IPS-15b (cell line): ENCODE results near the gene SF1.

Experiments
- H3K27me3 ChIP-seq: one replicate; pipeline ENCODE4 v1.6.1; 2013; ENCODE audit warnings: low read length; ENCODE audit not compliant: control insufficient read depth, insufficient read depth
- H3K36me3 ChIP-seq: one replicate; pipeline ENCODE4 v1.6.1; 2013; ENCODE audit warnings: low read length; ENCODE audit not compliant: control insufficient read depth, insufficient read depth
- H3K4me1 ChIP-seq: one replicate; pipeline ENCODE4 v1.6.1; 2013; ENCODE audit warnings: mild to moderate bottlenecking, low read length; ENCODE audit not compliant: control insufficient read depth, insufficient read depth
- H3K4me3 ChIP-seq: one replicate; pipeline ENCODE4 v1.5.1; 2013; ENCODE audit warnings: low read depth, low read length
- H3K9ac ChIP-seq: one replicate; pipeline ENCODE4 v1.6.1; 2013; ENCODE audit warnings: low read depth, mild to moderate bottlenecking, low read length
- H3K9me3 ChIP-seq: one replicate; pipeline ENCODE4 v1.6.1; 2013; ENCODE audit warnings: mild to moderate bottlenecking, low read length; ENCODE audit not compliant: control insufficient read depth, insufficient read depth

SF1 gene

GRCh38 chr11:64771861-64772260 is 6.5 kb downstream of the SF1 start:
- Histone ChIP-seq H3K27me3 (no peaks in the 10 kb centered on the region), H3K4me1 (peaks cover 3% of the 10 kb centered on the region), H3K9me3 (no peaks in the 10 kb centered on the region), H3K36me3 (peaks cover 80% of the 10 kb centered on the region), H3K9ac (no peak overlapping the region), H3K4me3 (no peak overlapping the region)

- peaks cover under 1% of the 10 kb centered on the region for H3K4me1 ChIP-seq
- no peak overlapping the region for H3K4me3 ChIP-seq
- peaks cover 75% of the 10 kb centered on the region for H3K36me3 ChIP-seq
- H3K9me3 ChIP-seq, result no peaks in the 10 kb centered on the region
- no peaks in the 10 kb centered on the region for H3K27me3 ChIP-seq
- H3K9ac ChIP-seq, result no peak overlapping the region
These were observed 8.2 kb downstream of the SF1 start for GRCh38 chr11:64770120-64770519.

DNA sequence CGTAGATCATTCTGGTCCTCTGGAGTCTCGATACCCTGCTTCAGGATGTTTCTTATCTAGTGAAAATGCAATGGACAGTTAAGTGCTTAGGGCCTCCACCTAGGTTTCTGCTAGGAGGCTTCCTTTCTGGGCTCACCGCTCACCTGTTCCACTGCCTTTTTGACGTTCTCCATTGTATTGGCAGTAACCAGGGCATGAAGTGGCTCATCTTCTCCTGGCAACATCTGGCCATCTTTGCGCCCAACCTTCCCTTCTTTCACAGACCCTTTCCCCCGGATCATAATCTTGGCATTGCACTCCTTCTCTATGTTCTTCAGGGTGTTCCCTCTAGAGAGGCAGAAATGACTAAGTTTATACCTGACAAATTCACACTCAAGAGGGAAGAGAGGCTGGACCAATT is 9.1 kb downstream of the SF1 start:
- no peaks in the 10 kb centered on the region for H3K27me3 ChIP-seq
- peaks cover 77% of the 10 kb centered on the region for H3K36me3 ChIP-seq
- H3K9ac ChIP-seq, result no peak overlapping the region
- H3K9me3 ChIP-seq, result no peaks in the 10 kb centered on the region
- no peak overlapping the region for H3K4me3 ChIP-seq
- H3K4me1 ChIP-seq, result peaks cover 8% of the 10 kb centered on the region

DNA sequence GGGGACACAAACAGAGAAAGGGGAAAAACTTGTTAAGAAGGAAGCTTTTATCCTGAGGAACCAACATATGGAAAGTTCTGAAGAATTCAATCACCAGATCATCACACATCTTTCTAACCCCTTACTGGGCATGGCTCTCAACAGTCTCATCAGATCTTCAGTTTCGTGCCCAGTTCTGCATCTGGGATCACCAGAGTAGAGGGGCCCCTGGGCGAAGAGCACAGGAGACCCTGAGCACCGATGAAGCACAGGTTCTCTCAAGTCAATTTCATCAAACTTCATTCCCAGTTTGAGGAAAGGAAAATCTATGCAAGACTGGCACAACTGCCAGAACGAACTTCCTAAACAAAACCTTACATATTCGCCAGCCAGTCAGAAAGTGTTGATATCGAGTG is 10.0 kb downstream of the SF1 start:
- Histone ChIP-seq H3K9me3 (no peaks in the 10 kb centered on the region), H3K4me3 (no peak overlapping the region), H3K4me1 (peaks cover 18% of the 10 kb centered on the region), H3K36me3 (peaks cover 74% of the 10 kb centered on the region), H3K9ac (no peak overlapping the region), H3K27me3 (no peaks in the 10 kb centered on the region)

GRCh38 chr11:64767344-64768299 is 10.7 kb downstream of the SF1 start:
- H3K9me3 ChIP-seq, result no peaks in the 10 kb centered on the region
- H3K9ac ChIP-seq, result no peak overlapping the region
- H3K27me3 ChIP-seq, result no peaks in the 10 kb centered on the region
- H3K36me3 ChIP-seq, result peaks cover 69% of the 10 kb centered on the region
- H3K4me3 ChIP-seq, result no peak overlapping the region
- peaks cover 24% of the 10 kb centered on the region for H3K4me1 ChIP-seq

- H3K4me1 ChIP-seq, result peaks cover 30% of the 10 kb centered on the region
- no peak overlapping the region for H3K9ac ChIP-seq
- H3K9me3 ChIP-seq, result no peaks in the 10 kb centered on the region
- no peak overlapping the region for H3K4me3 ChIP-seq
- peaks cover 69% of the 10 kb centered on the region for H3K36me3 ChIP-seq
- H3K27me3 ChIP-seq, result no peaks in the 10 kb centered on the region
These were observed 11.5 kb downstream of the SF1 start for GRCh38 chr11:64766881-64767280.

DNA sequence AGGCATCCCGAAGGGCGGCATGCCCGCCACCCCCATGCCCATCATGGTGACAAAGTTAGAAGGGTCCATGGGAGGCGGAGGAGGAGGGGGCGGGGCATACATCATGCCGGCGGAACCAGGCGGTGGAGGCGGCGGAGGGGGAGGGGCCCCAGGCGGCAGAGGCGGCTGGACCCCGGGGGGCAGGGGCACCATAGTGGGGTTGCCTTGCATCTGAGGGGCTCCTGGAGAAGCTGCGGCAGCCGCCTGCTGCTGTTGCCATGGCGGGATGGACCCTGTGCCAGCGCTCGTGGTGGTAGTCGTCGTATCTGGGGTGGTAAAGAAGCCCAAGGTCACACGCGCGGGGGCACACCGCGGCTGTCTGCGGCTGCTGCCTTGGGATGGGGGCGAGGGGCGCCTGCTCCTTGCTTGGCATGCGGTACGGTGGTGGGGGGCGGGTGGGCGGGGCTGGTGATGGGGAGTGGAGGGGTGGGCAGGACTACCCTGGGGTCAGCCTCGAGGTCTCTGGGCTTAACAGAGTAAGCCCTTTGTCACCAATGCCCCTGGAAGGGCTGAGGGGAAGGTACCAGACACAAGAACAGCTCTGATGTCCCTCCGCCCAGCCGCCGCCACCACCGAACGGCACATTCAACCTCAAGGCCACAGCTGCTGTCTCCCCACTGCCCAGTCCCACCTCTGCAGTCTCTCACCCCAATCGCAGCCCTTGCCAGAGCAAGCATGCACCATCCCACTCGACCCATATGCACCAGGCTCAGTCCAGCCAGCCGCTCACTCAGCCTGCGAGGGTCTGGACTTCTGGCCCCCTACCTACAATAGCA is 12.3 kb downstream of the SF1 start:
- no peak overlapping the region for H3K9ac ChIP-seq
- H3K36me3 ChIP-seq, result peaks cover 63% of the 10 kb centered on the region
- no peak overlapping the region for H3K4me3 ChIP-seq
- no peaks in the 10 kb centered on the region for H3K27me3 ChIP-seq
- no peaks in the 10 kb centered on the region for H3K9me3 ChIP-seq
- H3K4me1 ChIP-seq, result peaks cover 30% of the 10 kb centered on the region

DNA sequence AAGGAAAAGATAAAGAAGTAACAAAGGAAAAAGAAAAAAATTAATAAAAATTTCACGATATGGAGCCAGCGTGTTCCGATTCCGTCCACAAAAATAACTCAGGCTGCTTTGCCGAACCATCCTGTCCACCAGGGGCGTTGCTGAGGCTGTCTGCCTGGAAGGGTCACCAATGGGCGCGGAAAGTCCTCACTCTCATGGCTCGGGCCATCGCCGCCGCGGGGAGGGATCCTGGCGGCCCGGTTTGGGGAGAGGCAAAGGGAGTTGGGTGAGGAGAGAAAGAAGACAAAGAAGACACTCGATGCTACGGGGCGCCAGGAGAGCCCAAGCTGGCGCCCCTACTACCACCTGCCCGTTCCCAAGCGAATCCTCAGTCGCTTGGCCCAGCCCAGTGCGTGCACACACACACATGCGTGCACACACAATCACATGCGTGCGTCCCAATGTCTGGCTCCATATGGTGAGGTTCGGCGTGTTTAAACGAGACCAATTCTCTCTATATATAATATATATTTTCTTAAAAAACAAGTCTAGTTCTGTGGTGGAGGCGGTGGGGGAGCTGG is 13.0 kb downstream of the SF1 start:
- no peaks in the 10 kb centered on the region for H3K27me3 ChIP-seq
- H3K9me3 ChIP-seq, result no peaks in the 10 kb centered on the region
- no peak overlapping the region for H3K4me3 ChIP-seq
- peaks cover 32% of the 10 kb centered on the region for H3K4me1 ChIP-seq
- peaks cover 57% of the 10 kb centered on the region for H3K36me3 ChIP-seq
- H3K9ac ChIP-seq, result no peak overlapping the region

DNA sequence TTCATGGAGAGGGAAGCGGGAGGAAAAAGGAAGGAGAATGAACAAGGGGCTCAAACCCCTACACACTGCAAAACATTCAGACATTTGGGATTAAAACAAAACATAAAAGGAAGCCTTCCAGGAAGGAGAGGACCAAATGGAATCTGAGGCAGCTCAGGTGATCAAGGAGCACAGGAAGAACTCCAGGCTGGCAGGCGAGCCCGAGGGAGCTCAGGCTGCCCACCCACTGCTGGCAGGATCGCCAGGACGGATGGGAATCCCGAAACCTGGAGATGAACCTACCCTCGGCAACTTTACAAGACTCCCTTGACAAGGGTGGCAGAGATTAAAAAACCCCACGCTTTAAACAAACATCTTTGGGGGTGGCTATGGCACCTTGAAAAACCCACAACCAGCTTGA is 13.6 kb downstream of the SF1 start:
- Histone ChIP-seq H3K9ac (no peak overlapping the region), H3K4me1 (peaks cover 36% of the 10 kb centered on the region)

DNA sequence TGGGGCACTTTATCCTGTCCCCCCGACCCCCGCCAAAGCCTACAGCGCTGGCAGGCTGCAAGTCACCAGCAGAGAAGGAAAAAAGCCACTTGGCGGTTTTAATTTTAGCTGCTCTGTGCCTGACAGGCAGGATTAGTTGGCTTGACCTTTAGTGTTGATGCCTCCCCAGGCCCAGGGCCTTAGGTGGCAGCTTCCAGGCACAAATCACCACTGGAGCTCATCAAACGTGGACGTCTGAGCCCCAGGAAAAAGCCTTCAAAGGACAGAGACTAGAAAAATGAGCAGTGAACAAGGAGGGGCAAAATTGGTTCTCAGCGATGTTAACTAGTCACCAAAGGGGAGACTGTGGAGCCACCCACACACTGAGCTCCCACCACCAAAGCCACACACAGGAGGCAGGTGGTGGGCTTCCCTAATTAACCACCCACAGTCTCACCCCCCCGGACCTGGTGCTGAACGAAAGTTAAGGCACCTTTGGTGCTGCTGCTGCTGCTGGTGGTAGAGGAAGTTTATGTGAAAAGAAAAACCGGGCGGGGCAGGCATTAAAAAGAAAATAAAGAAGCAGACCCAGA is 14.2 kb downstream of the SF1 start:
- Histone ChIP-seq H3K27me3 (no peaks in the 10 kb centered on the region), H3K9me3 (no peaks in the 10 kb centered on the region), H3K4me1 (peaks cover 36% of the 10 kb centered on the region), H3K9ac (peak overlapping the region; percentile 54), H3K36me3 (peaks cover 45% of the 10 kb centered on the region), H3K4me3 (peak overlapping the region; percentile 8)

More for the DNA sequence above, 13.6 kb downstream of the SF1 start:
- Histone ChIP-seq H3K4me3 (no peak overlapping the region), H3K27me3 (no peaks in the 10 kb centered on the region), H3K9me3 (no peaks in the 10 kb centered on the region), H3K36me3 (peaks cover 51% of the 10 kb centered on the region)

GRCh38 chr11:64763526-64764039 is 14.8 kb downstream of the SF1 start:
- Histone ChIP-seq H3K9me3 (no peaks in the 10 kb centered on the region), H3K9ac (peak overlapping the region; percentile 54), H3K4me1 (peaks cover 36% of the 10 kb centered on the region), H3K27me3 (no peaks in the 10 kb centered on the region), H3K4me3 (peak overlapping the region; percentile 10), H3K36me3 (peaks cover 40% of the 10 kb centered on the region)
